Cardiac muscle cell (in vitro differentiated cells and primary cell): ENCODE results near the gene ARID5B. TPM values are rescaled to one million over a fixed set of nuclear protein-coding genes. Genes with fewer than 3 reads are reported as not detected.

ENCODE experiments used
- DNase-seq, 2 donors: peaks; one replicate each; pipeline versions ENCODE4 v3.0.0 to v3.0.0-alpha.2; 2010 to 2017; ENCODE audit warnings: low read depth in 1 of 2, low spot score in 1 of 2
- H3K27ac ChIP-seq: fragments of 200-600 bp; sonication (generic); 2 replicates; pipeline ENCODE4 v1.5.1; 2016
- H3K27me3 ChIP-seq: fragments of 200-600 bp; sonication (generic); 2 replicates; pipeline ENCODE4 v1.6.0; 2016; ENCODE audit warnings: control low read depth
- H3K36me3 ChIP-seq: fragments of 200-600 bp; sonication (generic); 2 replicates; pipeline ENCODE4 v1.5.1; 2016; ENCODE audit warnings: control low read depth
- H3K4me1 ChIP-seq: fragments of 200-600 bp; sonication (generic); 2 replicates; pipeline ENCODE4 v1.8.1; 2017; ENCODE audit warnings: low read depth, mild to moderate bottlenecking, mixed run types
- H3K4me3 ChIP-seq: fragments of 200-600 bp; sonication (generic); 2 replicates; pipeline ENCODE4 v1.5.1; 2016; ENCODE audit warnings: mild to moderate bottlenecking
- H3K9me3 ChIP-seq: fragments of 200-600 bp; sonication (generic); 2 replicates; pipeline ENCODE4 v1.5.1; 2017; ENCODE audit warnings: low read depth, mild to moderate bottlenecking, control low read depth
- CTCF ChIP-seq: IDR thresholded peaks from 2 replicates; pipeline ENCODE4 v1.5.1; 2012; ENCODE audit warnings: low read depth, mild to moderate bottlenecking, low read length
- polyA plus RNA-seq: library from polyadenylated mRNA; unstranded; fragments of >200 nt; fragmentation: Nextera tagmentation; extraction: Ambion mirVana; gene quantifications from 2 replicates; pipeline ENCODE4 v1.2.1, GENCODE V29; 2016
- total RNA-seq: library from RNA; depleted of rRNA; stranded (reverse); fragments of >200 nt; gene quantifications from 2 replicates; pipeline ENCODE4 v1.2.3, GENCODE V29; 2016

Gene ARID5B
- total and polyA plus RNA-seq, 2 experiments from 2014 or later: 4.9 to 7.8 TPM

GRCh38 chr10:61878740-61879068 lies 22.8 kb upstream of the ARID5B start:
- DNase-seq: no peak
- Histone ChIP-seq H3K27ac (no peak overlapping the region), H3K4me1 (no peaks in the 10 kb centered on the region), H3K4me3 (no peak overlapping the region), H3K9me3 (no peaks in the 10 kb centered on the region), H3K36me3 (no peaks in the 10 kb centered on the region), H3K27me3 (no peaks in the 10 kb centered on the region)
- TF ChIP-seq CTCF: no peak

- TF ChIP-seq CTCF: no peak
- Histone ChIP-seq H3K27me3 (no peaks in the 10 kb centered on the region), H3K36me3 (no peaks in the 10 kb centered on the region), H3K4me1 (no peaks in the 10 kb centered on the region), H3K9me3 (no peaks in the 10 kb centered on the region), H3K27ac (no peak overlapping the region), H3K4me3 (no peak overlapping the region)
- DNase-seq: peak in 1 of 2 donors; percentile 23
Measured at GRCh38 chr10:61882621-61883370, 18.7 kb upstream of the ARID5B start.

- TF ChIP-seq CTCF: no peak
- H3K36me3 ChIP-seq: no peaks in the 10 kb centered on the region
Measured at GRCh38 chr10:61883371-61884025, 18.0 kb upstream of the ARID5B start.

GRCh38 chr10:61887772-61888171 lies 13.7 kb upstream of the ARID5B start:
- no peaks in the 10 kb centered on the region for H3K4me1 ChIP-seq
- H3K4me3 ChIP-seq: no peak overlapping the region
- H3K36me3 ChIP-seq: no peaks in the 10 kb centered on the region
- no peaks in the 10 kb centered on the region for H3K9me3 ChIP-seq
- no peaks in the 10 kb centered on the region for H3K27me3 ChIP-seq
- no peak overlapping the region for H3K27ac ChIP-seq
- no peak for TF ChIP-seq CTCF
- DNase-seq: no peak

More at GRCh38 chr10:61883371-61884025, 18.0 kb upstream of the ARID5B start:
- Histone ChIP-seq H3K27me3 (no peaks in the 10 kb centered on the region), H3K4me1 (no peaks in the 10 kb centered on the region), H3K4me3 (no peak overlapping the region), H3K9me3 (no peaks in the 10 kb centered on the region), H3K27ac (no peak overlapping the region)
- DNase-seq: no peak

- no peaks in the 10 kb centered on the region for H3K4me1 ChIP-seq
- DNase-seq: no peak
- no peaks in the 10 kb centered on the region for H3K9me3 ChIP-seq
- H3K36me3 ChIP-seq: no peaks in the 10 kb centered on the region
- H3K27me3 ChIP-seq: no peaks in the 10 kb centered on the region
- no peak for TF ChIP-seq CTCF
- no peak overlapping the region for H3K4me3 ChIP-seq
- H3K27ac ChIP-seq: no peak overlapping the region
Measured at GRCh38 chr10:61888744-61889143, 12.8 kb upstream of the ARID5B start.
